Measurements from ENCODE around the gene SPATS1.

DNA sequence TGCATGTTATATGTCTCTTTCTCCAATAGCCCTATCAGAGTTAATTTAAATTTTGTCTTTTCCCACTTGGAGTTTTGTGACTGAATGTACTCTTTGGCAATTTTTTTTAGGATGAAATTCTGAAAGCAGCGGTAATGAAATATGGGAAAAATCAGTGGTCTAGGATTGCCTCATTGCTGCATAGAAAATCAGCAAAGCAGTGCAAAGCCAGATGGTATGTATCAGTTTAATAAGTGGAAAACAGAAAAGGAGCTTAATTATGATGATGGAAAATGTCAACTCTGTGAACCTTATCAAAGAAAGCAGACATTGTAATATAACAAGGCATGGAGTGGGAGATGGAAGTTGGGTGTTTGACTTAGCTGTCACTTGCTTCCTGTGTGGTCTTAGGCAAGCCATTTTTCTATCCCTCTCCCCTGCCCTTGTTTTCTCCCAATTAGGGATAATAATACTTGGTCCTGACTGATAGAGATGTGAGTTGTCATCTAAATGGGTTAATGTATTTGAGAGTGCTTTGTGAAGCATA lies 47.8 kb downstream of the SPATS1 start:
- TF ChIP-seq POLR2A (IDR thresholded peaks at IDR 0.05): no peak
- TF ChIP-seq, protein P1, sequence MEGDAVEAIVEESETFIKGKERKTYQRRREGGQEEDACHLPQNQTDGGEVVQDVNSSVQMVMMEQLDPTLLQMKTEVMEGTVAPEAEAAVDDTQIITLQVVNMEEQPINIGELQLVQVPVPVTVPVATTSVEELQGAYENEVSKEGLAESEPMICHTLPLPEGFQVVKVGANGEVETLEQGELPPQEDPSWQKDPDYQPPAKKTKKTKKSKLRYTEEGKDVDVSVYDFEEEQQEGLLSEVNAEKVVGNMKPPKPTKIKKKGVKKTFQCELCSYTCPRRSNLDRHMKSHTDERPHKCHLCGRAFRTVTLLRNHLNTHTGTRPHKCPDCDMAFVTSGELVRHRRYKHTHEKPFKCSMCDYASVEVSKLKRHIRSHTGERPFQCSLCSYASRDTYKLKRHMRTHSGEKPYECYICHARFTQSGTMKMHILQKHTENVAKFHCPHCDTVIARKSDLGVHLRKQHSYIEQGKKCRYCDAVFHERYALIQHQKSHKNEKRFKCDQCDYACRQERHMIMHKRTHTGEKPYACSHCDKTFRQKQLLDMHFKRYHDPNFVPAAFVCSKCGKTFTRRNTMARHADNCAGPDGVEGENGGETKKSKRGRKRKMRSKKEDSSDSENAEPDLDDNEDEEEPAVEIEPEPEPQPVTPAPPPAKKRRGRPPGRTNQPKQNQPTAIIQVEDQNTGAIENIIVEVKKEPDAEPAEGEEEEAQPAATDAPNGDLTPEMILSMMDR (IDR thresholded peaks at IDR 0.05 in 4 of 5, conservative IDR thresholded peaks at IDR 0.05 in 1 of 5): no peak

Measured in gastrocnemius medialis (tissue), 4 donors.